ENCODE measurements around the gene FCN2. TPM values are rescaled to one million over a fixed set of nuclear protein-coding genes. Genes with fewer than 3 reads are reported as not detected.

FCN2 gene
- total and polyA plus RNA-seq, 9 of the 15 experiments (the other 6 are each of a cell fraction or from before 2014, with no cell fraction given) = not detected

DNA sequence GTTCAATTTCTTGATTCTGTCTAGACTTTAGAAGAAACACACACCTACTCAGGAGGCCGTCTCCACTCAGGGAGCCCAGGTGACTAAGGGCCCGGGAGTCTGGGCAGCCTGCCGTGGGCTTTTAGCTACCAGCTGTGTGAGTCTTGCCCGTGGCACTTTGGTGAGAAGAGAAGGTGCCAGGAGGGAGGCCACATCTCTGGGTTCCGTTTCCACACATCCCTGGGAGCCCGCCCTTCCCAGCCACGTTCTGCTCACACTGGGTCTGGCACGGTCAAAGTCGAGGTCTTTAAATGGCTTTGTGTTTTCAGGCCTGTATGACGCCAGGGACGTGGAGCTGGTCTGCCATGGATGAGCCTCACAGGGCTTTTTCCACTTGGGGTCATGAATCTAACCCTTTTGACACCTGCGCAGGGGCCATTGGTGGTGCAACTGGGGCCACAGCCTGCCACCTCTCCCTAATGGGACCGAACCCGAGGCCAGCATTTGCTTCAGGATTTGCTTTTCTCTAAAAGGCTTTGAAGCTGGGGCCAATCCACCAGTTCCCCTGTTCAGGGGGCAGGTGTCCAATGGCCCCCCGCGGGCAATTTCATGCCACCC is 17.2 kb upstream of the FCN2 start:
- no peak overlapping the region for H3K27ac ChIP-seq (ENCODE audit: extremely low read depth, low read depth, low read length)
- BruUV-seq (replicated peaks) = no TSS peak
- no peak overlapping the region for H3K4me3 ChIP-seq
- no peak overlapping the region for H3K4me2 ChIP-seq (ENCODE audit: insufficient read depth, low read length)
- in situ Hi-C loops (cut with MboI) (no loop called here), intact Hi-C loops (cut with micrococcal nuclease) (no loop called here)
- no peaks in the 10 kb centered on the region for H3K9me3 ChIP-seq (replicated peaks; ENCODE audit: control insufficient read depth, insufficient read depth, low read depth, low read length)
- no peaks in the 10 kb centered on the region for H3K4me1 ChIP-seq (replicated peaks in 1 of 2; ENCODE audit: control insufficient read depth in 2 of 2, insufficient read depth in 2 of 2, low read length in 2 of 2)
- peaks cover 0 to 21% of the 10 kb centered on the region in 2 experiments; a peak in 2 of 5 replicates for H3K27me3 ChIP-seq (ENCODE audit: control insufficient read depth in 2 of 2, insufficient read depth in 2 of 2, low read length in 2 of 2)
- 0% methylated on average over 13 of the region's 16 CpGs for WGBS (ENCODE audit: insufficient coverage, low coverage, missing lambda C conversion rate)
- no peaks in the 10 kb centered on the region; the same call in 2 of the 3 replicates for H3K79me2 ChIP-seq (ENCODE audit: control insufficient read depth, insufficient read depth, low read length)
- TF ChIP-seq SRSF7 (optimal IDR thresholded peaks at IDR 0.05; ENCODE audit: low read depth, low read length) (no peak), SP2 (IDR thresholded peaks at IDR 0.05; ENCODE audit: extremely low read depth, low read depth, low read length, poor library complexity, severe bottlenecking) (no peak), ZBTB7A (IDR thresholded peaks at IDR 0.05; ENCODE audit: borderline replicate concordance, control insufficient read depth, low read depth, low read length) (no peak), FOXK2 (conservative IDR thresholded peaks at IDR 0.05 in 1 of 2, IDR thresholded peaks at IDR 0.05 in 1 of 2; ENCODE audit: low read depth in 2 of 2) (no peak), PHF8 (IDR thresholded peaks at IDR 0.05; ENCODE audit: borderline replicate concordance, low read length) (no peak), MECOM (CRISPR knock-in tag; IDR thresholded peaks at IDR 0.05) (no peak), TAL1 (IDR thresholded peaks at IDR 0.05) (no peak), RBFOX2 (IDR thresholded peaks at IDR 0.05; ENCODE audit: low read depth, low read length) (no peak), CEBPG (CRISPR knock-in tag; IDR thresholded peaks at IDR 0.05) (no peak), CEBPG (tag; conservative IDR thresholded peaks at IDR 0.05 in 1 of 2, IDR thresholded peaks at IDR 0.05 in 1 of 2) (no peak), MCM3 (IDR thresholded peaks at IDR 0.05) (no peak)
- TF ChIP-seq, protein P1, sequence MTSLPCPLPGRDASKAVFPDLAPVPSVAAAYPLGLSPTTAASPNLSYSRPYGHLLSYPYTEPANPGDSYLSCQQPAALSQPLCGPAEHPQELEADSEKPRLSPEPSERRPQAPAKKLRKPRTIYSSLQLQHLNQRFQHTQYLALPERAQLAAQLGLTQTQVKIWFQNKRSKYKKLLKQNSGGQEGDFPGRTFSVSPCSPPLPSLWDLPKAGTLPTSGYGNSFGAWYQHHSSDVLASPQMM (CRISPR knock-in tag; IDR thresholded peaks at IDR 0.05) = no peak
- TF ChIP-seq, protein P2, sequence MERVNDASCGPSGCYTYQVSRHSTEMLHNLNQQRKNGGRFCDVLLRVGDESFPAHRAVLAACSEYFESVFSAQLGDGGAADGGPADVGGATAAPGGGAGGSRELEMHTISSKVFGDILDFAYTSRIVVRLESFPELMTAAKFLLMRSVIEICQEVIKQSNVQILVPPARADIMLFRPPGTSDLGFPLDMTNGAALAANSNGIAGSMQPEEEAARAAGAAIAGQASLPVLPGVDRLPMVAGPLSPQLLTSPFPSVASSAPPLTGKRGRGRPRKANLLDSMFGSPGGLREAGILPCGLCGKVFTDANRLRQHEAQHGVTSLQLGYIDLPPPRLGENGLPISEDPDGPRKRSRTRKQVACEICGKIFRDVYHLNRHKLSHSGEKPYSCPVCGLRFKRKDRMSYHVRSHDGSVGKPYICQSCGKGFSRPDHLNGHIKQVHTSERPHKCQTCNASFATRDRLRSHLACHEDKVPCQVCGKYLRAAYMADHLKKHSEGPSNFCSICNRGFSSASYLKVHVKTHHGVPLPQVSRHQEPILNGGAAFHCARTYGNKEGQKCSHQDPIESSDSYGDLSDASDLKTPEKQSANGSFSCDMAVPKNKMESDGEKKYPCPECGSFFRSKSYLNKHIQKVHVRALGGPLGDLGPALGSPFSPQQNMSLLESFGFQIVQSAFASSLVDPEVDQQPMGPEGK (CRISPR knock-in tag; IDR thresholded peaks at IDR 0.05; ENCODE audit: borderline replicate concordance) = no peak
- TF ChIP-seq, protein P3, sequence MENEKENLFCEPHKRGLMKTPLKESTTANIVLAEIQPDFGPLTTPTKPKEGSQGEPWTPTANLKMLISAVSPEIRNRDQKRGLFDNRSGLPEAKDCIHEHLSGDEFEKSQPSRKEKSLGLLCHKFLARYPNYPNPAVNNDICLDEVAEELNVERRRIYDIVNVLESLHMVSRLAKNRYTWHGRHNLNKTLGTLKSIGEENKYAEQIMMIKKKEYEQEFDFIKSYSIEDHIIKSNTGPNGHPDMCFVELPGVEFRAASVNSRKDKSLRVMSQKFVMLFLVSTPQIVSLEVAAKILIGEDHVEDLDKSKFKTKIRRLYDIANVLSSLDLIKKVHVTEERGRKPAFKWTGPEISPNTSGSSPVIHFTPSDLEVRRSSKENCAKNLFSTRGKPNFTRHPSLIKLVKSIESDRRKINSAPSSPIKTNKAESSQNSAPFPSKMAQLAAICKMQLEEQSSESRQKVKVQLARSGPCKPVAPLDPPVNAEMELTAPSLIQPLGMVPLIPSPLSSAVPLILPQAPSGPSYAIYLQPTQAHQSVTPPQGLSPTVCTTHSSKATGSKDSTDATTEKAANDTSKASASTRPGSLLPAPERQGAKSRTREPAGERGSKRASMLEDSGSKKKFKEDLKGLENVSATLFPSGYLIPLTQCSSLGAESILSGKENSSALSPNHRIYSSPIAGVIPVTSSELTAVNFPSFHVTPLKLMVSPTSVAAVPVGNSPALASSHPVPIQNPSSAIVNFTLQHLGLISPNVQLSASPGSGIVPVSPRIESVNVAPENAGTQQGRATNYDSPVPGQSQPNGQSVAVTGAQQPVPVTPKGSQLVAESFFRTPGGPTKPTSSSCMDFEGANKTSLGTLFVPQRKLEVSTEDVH (IDR thresholded peaks at IDR 0.05; ENCODE audit: low read depth, partially characterized antibody) = no peak
- TF ChIP-seq, protein P4, sequence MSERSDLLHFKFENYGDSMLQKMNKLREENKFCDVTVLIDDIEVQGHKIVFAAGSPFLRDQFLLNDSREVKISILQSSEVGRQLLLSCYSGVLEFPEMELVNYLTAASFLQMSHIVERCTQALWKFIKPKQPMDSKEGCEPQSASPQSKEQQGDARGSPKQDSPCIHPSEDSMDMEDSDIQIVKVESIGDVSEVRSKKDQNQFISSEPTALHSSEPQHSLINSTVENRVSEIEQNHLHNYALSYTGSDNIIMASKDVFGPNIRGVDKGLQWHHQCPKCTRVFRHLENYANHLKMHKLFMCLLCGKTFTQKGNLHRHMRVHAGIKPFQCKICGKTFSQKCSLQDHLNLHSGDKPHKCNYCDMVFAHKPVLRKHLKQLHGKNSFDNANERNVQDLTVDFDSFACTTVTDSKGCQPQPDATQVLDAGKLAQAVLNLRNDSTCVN (CRISPR knock-in tag; IDR thresholded peaks at IDR 0.05) = no peak
- FAIRE-seq (no peak), DNase-seq (ENCODE audit: extremely low read depth in 1 of 4, low spot score in 3 of 4) (no peak), ATAC-seq (no peak)
- POLR2A ChIA-PET = no interaction called here
- no peak overlapping the region for H3K9ac ChIP-seq (ENCODE audit: insufficient read depth in 1 of 2, low read depth in 2 of 2, low read length in 2 of 2)
- no peaks in the 10 kb centered on the region for H4K20me1 ChIP-seq (replicated peaks; ENCODE audit: control insufficient read depth, insufficient read depth, low read length)
- no peaks in the 10 kb centered on the region for H3K9me1 ChIP-seq (ENCODE audit: control insufficient read depth, insufficient read depth, low read length)
- no peaks in the 10 kb centered on the region for H3K36me3 ChIP-seq (ENCODE audit: control insufficient read depth, insufficient read depth, low read length)
- CTCF ChIA-PET (ENCODE audit: low intra/inter-chr PET ratio) = no interaction called here
- H2AFZ ChIP-seq (ENCODE audit: low read depth, low read length) = no peak overlapping the region

All from K562 (cell line).